Measurements from ENCODE around the gene SOX18. TPM values are rescaled to one million over a fixed set of nuclear protein-coding genes. Genes with fewer than 3 reads are reported as not detected.

SOX18 gene
- total and polyA plus RNA-seq, 2 of the 13 experiments (the other 11 are each of a cell fraction or from before 2014, with no cell fraction given), result 1.6 to 1.9 TPM

GRCh38 chr20:64091340-64091739 is 41.9 kb upstream of the SOX18 start:
- H3K4me1 ChIP-seq (ENCODE audit: insufficient read depth, low read length), result peaks cover 11% of the 10 kb centered on the region
- H3K27me3 ChIP-seq (ENCODE audit: control insufficient read depth in 1 of 2, insufficient read depth in 2 of 2, low read length in 2 of 2), result peaks cover 22 to 48% of the 10 kb centered on the region in 2 experiments
- no TSS peak for BruUV-seq (replicated peaks)
- no peaks in the 10 kb centered on the region for H3K9me3 ChIP-seq (ENCODE audit: low read length)
- DNase-seq (ENCODE audit: low spot score) (no peak), ATAC-seq (no peak; the same call in 2 of the 3 replicates), FAIRE-seq (no peak)
- no peak overlapping the region for H2AFZ ChIP-seq (ENCODE audit: low read length)
- intact Hi-C loops (cut with micrococcal nuclease; ENCODE audit: unreplicated experiment) (no loop called here), in situ Hi-C loops (cut with HindIII; ENCODE audit: extremely low pct_ligation_motif_present, low pct_unique_long_range_greater_than_20kb) (no loop called here)
- WGBS (ENCODE audit: low lambda C conversion rate), result 29% methylated on average over 19 of the region's 19 CpGs
- no peak overlapping the region for H3K27ac ChIP-seq (ENCODE audit: extremely low read length, insufficient read depth, low read length)
- CTCF ChIA-PET (ENCODE audit: low intra/inter-chr PET ratio, low total read pairs), result no interaction called here
- POLR2A ChIA-PET, result interaction anchor here (1.2 kb wide), 1 partner anchor 8 kb away, joined by 3 read pairs; no protein-coding TSS in a partner anchor
- no peaks in the 10 kb centered on the region for H4K20me1 ChIP-seq (ENCODE audit: insufficient read depth, low read length)
- H3K4me2 ChIP-seq (ENCODE audit: low read depth, low read length), result no peak overlapping the region
- H3K4me3 ChIP-seq (replicated peaks in 1 of 3; ENCODE audit: insufficient read depth in 1 of 3, low read depth in 2 of 3, low read length in 3 of 3), result no peak overlapping the region
- H3K79me2 ChIP-seq (ENCODE audit: insufficient read depth, low read length), result no peaks in the 10 kb centered on the region
- H3K36me3 ChIP-seq (replicated peaks in 1 of 2; ENCODE audit: control insufficient read depth in 1 of 2, insufficient read depth in 2 of 2, low read length in 2 of 2), result no peaks in the 10 kb centered on the region
- no peak overlapping the region for H3K9ac ChIP-seq (ENCODE audit: insufficient read depth, low read depth, low read length)
- no peak for TF ChIP-seq ZBTB33 (CRISPR knock-in tag; IDR thresholded peaks at IDR 0.05)
- TF ChIP-seq HNRNPK (IDR thresholded peaks at IDR 0.05; ENCODE audit: low read depth, low read length, poor library complexity, severe bottlenecking), result no peak
- no peak for TF ChIP-seq THAP8 (CRISPR knock-in tag; IDR thresholded peaks at IDR 0.05; ENCODE audit: borderline replicate concordance)
- no peak for TF ChIP-seq FOXA3 (CRISPR knock-in tag; IDR thresholded peaks at IDR 0.05)
- no peak for TF ChIP-seq ZBTB40 (IDR thresholded peaks at IDR 0.05)
- no peak for TF ChIP-seq ZBTB40 (CRISPR knock-in tag; IDR thresholded peaks at IDR 0.05)
- TF ChIP-seq ZBTB14 (CRISPR knock-in tag; IDR thresholded peaks at IDR 0.05), result no peak
- TF ChIP-seq PRPF4 (IDR thresholded peaks at IDR 0.05; ENCODE audit: low read depth, low read length, poor library complexity, severe bottlenecking), result no peak
- TF ChIP-seq ZNF460 (CRISPR knock-in tag; IDR thresholded peaks at IDR 0.05; ENCODE audit: borderline replicate concordance), result no peak
- TF ChIP-seq ZBTB21 (CRISPR knock-in tag; IDR thresholded peaks at IDR 0.05), result no peak
- TF ChIP-seq IRF2 (CRISPR knock-in tag; IDR thresholded peaks at IDR 0.05), result no peak
- TF ChIP-seq KDM3A (CRISPR knock-in tag; IDR thresholded peaks at IDR 0.05; ENCODE audit: low read depth), result no peak

Measured in HepG2 (cell line).